Ovary (tissue), 3 donors: ENCODE results near the gene ABHD16B.

ENCODE experiments used
- CTCF ChIP-seq, 3 donors: fragments of 450-650 bp in 2 of 3; fragments of 200-600 bp in 1 of 3; IDR thresholded peaks; one replicate each; pipeline versions ENCODE4 v1.5.1 to v1.8.0; 2016 to 2022; ENCODE audit warnings: antibody characterized with exemption in 3 of 3, mild to moderate bottlenecking in 1 of 3
- POLR2A ChIP-seq: fragments of 450-650 bp; IDR thresholded peaks from one replicate; pipeline ENCODE4 v1.6.1; 2017; ENCODE audit warnings: antibody characterized with exemption, mild to moderate bottlenecking, moderate library complexity
- donor health status: DM: no; HTN: no; CAD: no.

- TF ChIP-seq CTCF (IDR thresholded peaks at IDR 0.05) (no peak), POLR2A (no peak)
Measured at GRCh38 chr20:63836458-63837344, 24.6 kb upstream of the ABHD16B start.
